HepG2 (cell line): ENCODE measurements around the gene BHMT. TPM values are rescaled to one million over a fixed set of nuclear protein-coding genes. Genes with fewer than 3 reads are reported as not detected.

Source experiments
- ERF ChIP-seq: IDR thresholded peaks from 2 replicates; pipeline ENCODE4 v1.6.1; 2018; ENCODE audit warnings: missing biosample characterization, missing genetic modification reagents
- KDM5A ChIP-seq: fragments of 200-600 bp; sonication (generic); IDR thresholded peaks from 2 replicates; pipeline ENCODE4 v1.7.0; 2018; ENCODE audit warnings: antibody characterized with exemption, mild to moderate bottlenecking, low read length, borderline replicate concordance
- KIAA2018 ChIP-seq: sonication (generic); formaldehyde crosslinking; IDR thresholded peaks from 2 replicates; pipeline ENCODE4 v1.5.0; 2020; ENCODE audit warnings: mild to moderate bottlenecking, missing genetic modification reagents, borderline replicate concordance
- KLF16 ChIP-seq, 2 experiments: sonication (generic) in 1 of 2; formaldehyde crosslinking in 1 of 2; IDR thresholded peaks; 2 replicates each; pipeline versions ENCODE4 v1.6.1 to v1.8.0; 2016 to 2023; ENCODE audit warnings: missing genetic modification reagents in 2 of 2, missing compliant biosample characterization in 1 of 2
- MEIS2 ChIP-seq: sonication (generic); formaldehyde crosslinking; IDR thresholded peaks from 2 replicates; pipeline ENCODE4 v1.9.0; 2021; ENCODE audit warnings: mild to moderate bottlenecking, missing genetic modification reagents
- MIXL1 ChIP-seq: IDR thresholded peaks from 2 replicates; pipeline ENCODE4 v1.6.1; 2016
- ZBTB46 ChIP-seq: sonication (generic); formaldehyde crosslinking; IDR thresholded peaks from 2 replicates; pipeline ENCODE4 v1.4.0; 2020; ENCODE audit warnings: mild to moderate bottlenecking, missing genetic modification reagents, borderline replicate concordance
- ZMYM2 ChIP-seq: sonication (generic); formaldehyde crosslinking; IDR thresholded peaks from 2 replicates; pipeline ENCODE4 v1.8.0; 2022; ENCODE audit warnings: mild to moderate bottlenecking, missing genetic modification reagents
- ZMYM4 ChIP-seq: sonication (generic); formaldehyde crosslinking; IDR thresholded peaks from 2 replicates; pipeline ENCODE4 v1.8.1; 2023; ENCODE audit warnings: mild to moderate bottlenecking, missing genetic modification reagents
- ZNF121 ChIP-seq: sonication (generic); formaldehyde crosslinking; IDR thresholded peaks from 2 replicates; pipeline ENCODE4 v1.5.0; 2020; ENCODE audit warnings: mild to moderate bottlenecking, missing genetic modification reagents
- ZNF354B ChIP-seq: sonication (generic); formaldehyde crosslinking; IDR thresholded peaks from 2 replicates; pipeline ENCODE4 v1.8.0; 2022; ENCODE audit warnings: mild to moderate bottlenecking, missing genetic modification reagents
- ZNF576 ChIP-seq: sonication (generic); formaldehyde crosslinking; IDR thresholded peaks from 2 replicates; pipeline ENCODE4 v1.4.0; 2020; ENCODE audit warnings: mild to moderate bottlenecking, missing genetic modification reagents
- ZNF687 ChIP-seq: sonication (generic); formaldehyde crosslinking; IDR thresholded peaks from 2 replicates; pipeline ENCODE4 v1.5.1; 2020; ENCODE audit warnings: mild to moderate bottlenecking, missing genetic modification reagents, moderate library complexity
- ZNF816 ChIP-seq: sonication (generic); formaldehyde crosslinking; IDR thresholded peaks from 2 replicates; pipeline ENCODE4 v1.8.0; 2022; ENCODE audit warnings: missing genetic modification reagents, mild to moderate bottlenecking, borderline replicate concordance
- polyA plus RNA-seq, 8 experiments: library from polyadenylated mRNA; depleted of rRNA in 3 of 8; stranded (reverse) in 7 of 8; unstranded in 1 of 8; fragments of >200 nt; fragmentation: Illumina TruSeq in 4 of 8; extraction: Trizol in 4 of 8; gene quantifications; 2 replicates each; pipeline versions ENCODE4 v1.2.1 to v1.2.3, GENCODE V29; 2011 to 2016; ENCODE audit warnings: low read depth in 4 of 8, missing spikeins in 1 of 8, mixed read lengths in 1 of 8; ENCODE audit not compliant: insufficient read depth in 1 of 8
- total RNA-seq, 5 experiments: library from RNA; depleted of rRNA; stranded (reverse); fragments of >200 nt; fragmentation: Illumina TruSeq; extraction: Trizol; gene quantifications; 2 replicates each; pipeline ENCODE4 v1.2.3, GENCODE V29; 2016; ENCODE audit warnings: low read depth in 1 of 5

Gene BHMT
- total and polyA plus RNA-seq, 2 of the 13 experiments (the other 11 are each of a cell fraction or from before 2014, with no cell fraction given), result 0.40 to 6.4 TPM

- TF ChIP-seq KIAA2018 (CRISPR knock-in tag), result no peak
- TF ChIP-seq KDM5A, result no peak
- no peak for TF ChIP-seq ZMYM2 (CRISPR knock-in tag)
- TF ChIP-seq ZNF687 (CRISPR knock-in tag), result no peak
- TF ChIP-seq MIXL1 (CRISPR knock-in tag), result no peak
- no peak for TF ChIP-seq ZNF576 (CRISPR knock-in tag)
- TF ChIP-seq MEIS2 (CRISPR knock-in tag), result no peak
- no peak for TF ChIP-seq ZNF354B (CRISPR knock-in tag)
- no peak for TF ChIP-seq ZMYM4 (CRISPR knock-in tag)
- TF ChIP-seq ZNF816, result no peak
- TF ChIP-seq KLF16 (CRISPR knock-in tag; IDR thresholded peaks at IDR 0.05), result peak in 1 of 2 experiments; percentile 14; a peak in 1 of 4 replicates
- TF ChIP-seq ERF (CRISPR knock-in tag), result no peak; the same call in 1 of the 2 replicates
- no peak for TF ChIP-seq ZBTB46 (CRISPR knock-in tag)
- TF ChIP-seq ZNF121 (CRISPR knock-in tag), result no peak
Measured at GRCh38 chr5:79133657-79134451, 22.2 kb downstream of the BHMT start (continued).
